ENCODE data around the gene ARSG. TPM values are rescaled to one million over a fixed set of nuclear protein-coding genes. Genes with fewer than 3 reads are reported as not detected.

ARSG gene
- total and polyA plus RNA-seq, 9 of the 15 experiments (the other 6 are each of a cell fraction or from before 2014, with no cell fraction given): 1.0 to 5.6 (median 1.8) TPM

GRCh38 chr17:68289473-68289872 lies 1.8 kb upstream of the ARSG start:
- ATAC-seq (no peak), FAIRE-seq (no peak), DNase-seq (ENCODE audit: extremely low read depth in 1 of 4, low spot score in 3 of 4) (no peak)
- no peaks in the 10 kb centered on the region; a peak in 2 of 5 replicates for H3K27me3 ChIP-seq (ENCODE audit: control insufficient read depth in 2 of 2, insufficient read depth in 2 of 2, low read length in 2 of 2)
- H3K9me1 ChIP-seq (ENCODE audit: control insufficient read depth, insufficient read depth, low read length): no peaks in the 10 kb centered on the region
- no peaks in the 10 kb centered on the region for H3K9me3 ChIP-seq (replicated peaks; ENCODE audit: control insufficient read depth, insufficient read depth, low read depth, low read length)
- H4K20me1 ChIP-seq (replicated peaks; ENCODE audit: control insufficient read depth, insufficient read depth, low read length): no peaks in the 10 kb centered on the region
- H3K36me3 ChIP-seq (ENCODE audit: control insufficient read depth, insufficient read depth, low read length): no peaks in the 10 kb centered on the region
- ChIA-PET POLR2A (no interaction called here), CTCF (ENCODE audit: low intra/inter-chr PET ratio) (no interaction called here)
- H2AFZ ChIP-seq (ENCODE audit: low read depth, low read length): no peak overlapping the region
- no peak overlapping the region for H3K27ac ChIP-seq (ENCODE audit: extremely low read depth, low read depth, low read length)
- no peak overlapping the region for H3K4me2 ChIP-seq (ENCODE audit: insufficient read depth, low read length)
- no peak overlapping the region for H3K9ac ChIP-seq (ENCODE audit: insufficient read depth in 1 of 2, low read depth in 2 of 2, low read length in 2 of 2)
- peaks cover 8 to 22% of the 10 kb centered on the region in 2 experiments for H3K4me1 ChIP-seq (replicated peaks in 1 of 2; ENCODE audit: control insufficient read depth in 2 of 2, insufficient read depth in 2 of 2, low read length in 2 of 2)
- 84% methylated on average over 7 of the region's 7 CpGs for WGBS (ENCODE audit: insufficient coverage, low coverage, missing lambda C conversion rate)
- no TSS peak for BruUV-seq (replicated peaks)
- H3K4me3 ChIP-seq: no peak overlapping the region
- intact Hi-C loops (cut with micrococcal nuclease): no loop called here
- no peaks in the 10 kb centered on the region for H3K79me2 ChIP-seq (ENCODE audit: control insufficient read depth, insufficient read depth, low read length)
- in situ Hi-C loops (cut with MboI): no loop called here
- TF ChIP-seq HEY1 (CRISPR knock-in tag; IDR thresholded peaks at IDR 0.05; ENCODE audit: borderline replicate concordance): no peak
- no peak for TF ChIP-seq NCOA6 (IDR thresholded peaks at IDR 0.05)
- no peak for TF ChIP-seq CEBPG (CRISPR knock-in tag; IDR thresholded peaks at IDR 0.05)
- no peak for TF ChIP-seq CEBPG (tag; conservative IDR thresholded peaks at IDR 0.05 in 1 of 2, IDR thresholded peaks at IDR 0.05 in 1 of 2)
- no peak for TF ChIP-seq HIVEP1 (CRISPR knock-in tag; IDR thresholded peaks at IDR 0.05)
- TF ChIP-seq TAF9B (IDR thresholded peaks at IDR 0.05; ENCODE audit: partially characterized antibody): no peak
- TF ChIP-seq ZNF695 (CRISPR knock-in tag; IDR thresholded peaks at IDR 0.05): no peak
- no peak for TF ChIP-seq PTRF (tag; IDR thresholded peaks at IDR 0.05)
- TF ChIP-seq SAP30 (IDR thresholded peaks at IDR 0.05; ENCODE audit: borderline replicate concordance, insufficient read depth, low read depth, low read length, poor library complexity, severe bottlenecking): no peak
- no peak for TF ChIP-seq ZNF24 (IDR thresholded peaks at IDR 0.05)
- TF ChIP-seq CXXC5 (CRISPR knock-in tag; IDR thresholded peaks at IDR 0.05): no peak
- no peak for TF ChIP-seq NUFIP1 (IDR thresholded peaks at IDR 0.05; ENCODE audit: partially characterized antibody)
- TF ChIP-seq CREB3L1 (IDR thresholded peaks at IDR 0.05; ENCODE audit: borderline replicate concordance, low read depth): no peak
- TF ChIP-seq CREBBP (IDR thresholded peaks at IDR 0.05; ENCODE audit: low read depth, low read length): no peak
- no peak for TF ChIP-seq ZNF239 (CRISPR knock-in tag; IDR thresholded peaks at IDR 0.05)
- TF ChIP-seq ETS2 (tag; IDR thresholded peaks at IDR 0.05; ENCODE audit: borderline replicate concordance, poor library complexity, severe bottlenecking): no peak
- no peak for TF ChIP-seq SRF (CRISPR knock-in tag; IDR thresholded peaks at IDR 0.05)
- TF ChIP-seq, protein P1, sequence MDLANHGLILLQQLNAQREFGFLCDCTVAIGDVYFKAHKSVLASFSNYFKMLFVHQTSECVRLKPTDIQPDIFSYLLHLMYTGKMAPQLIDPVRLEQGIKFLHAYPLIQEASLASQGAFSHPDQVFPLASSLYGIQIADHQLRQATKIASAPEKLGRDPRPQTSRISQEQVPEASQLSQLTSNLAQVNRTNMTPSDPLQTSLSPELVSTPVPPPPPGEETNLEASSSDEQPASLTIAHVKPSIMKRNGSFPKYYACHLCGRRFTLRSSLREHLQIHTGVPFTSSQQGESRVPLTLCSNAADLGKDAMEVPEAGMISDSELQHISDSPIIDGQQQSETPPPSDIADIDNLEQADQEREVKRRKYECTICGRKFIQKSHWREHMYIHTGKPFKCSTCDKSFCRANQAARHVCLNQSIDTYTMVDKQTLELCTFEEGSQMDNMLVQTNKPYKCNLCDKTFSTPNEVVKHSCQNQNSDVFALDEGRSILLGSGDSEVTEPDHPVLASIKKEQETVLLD (IDR thresholded peaks at IDR 0.05): no peak
- TF ChIP-seq, protein P2, sequence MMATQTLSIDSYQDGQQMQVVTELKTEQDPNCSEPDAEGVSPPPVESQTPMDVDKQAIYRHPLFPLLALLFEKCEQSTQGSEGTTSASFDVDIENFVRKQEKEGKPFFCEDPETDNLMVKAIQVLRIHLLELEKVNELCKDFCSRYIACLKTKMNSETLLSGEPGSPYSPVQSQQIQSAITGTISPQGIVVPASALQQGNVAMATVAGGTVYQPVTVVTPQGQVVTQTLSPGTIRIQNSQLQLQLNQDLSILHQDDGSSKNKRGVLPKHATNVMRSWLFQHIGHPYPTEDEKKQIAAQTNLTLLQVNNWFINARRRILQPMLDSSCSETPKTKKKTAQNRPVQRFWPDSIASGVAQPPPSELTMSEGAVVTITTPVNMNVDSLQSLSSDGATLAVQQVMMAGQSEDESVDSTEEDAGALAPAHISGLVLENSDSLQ (IDR thresholded peaks at IDR 0.05): no peak
